NB4 (cell line): Measurements from ENCODE around the gene ITSN1.

Experiments used
- POLR2A ChIP-seq: IDR thresholded peaks from 2 replicates; pipeline ENCODE4 v1.6.1; 2011; ENCODE audit warnings: mild to moderate bottlenecking; ENCODE audit not compliant: insufficient read length; ENCODE audit errors: extremely low read depth
- TF ChIP-seq, protein P1 (sequence below): IDR thresholded peaks from one replicate; pipeline ENCODE4 v1.5.1; 2012; ENCODE audit warnings: low read depth, low read length

DNA sequence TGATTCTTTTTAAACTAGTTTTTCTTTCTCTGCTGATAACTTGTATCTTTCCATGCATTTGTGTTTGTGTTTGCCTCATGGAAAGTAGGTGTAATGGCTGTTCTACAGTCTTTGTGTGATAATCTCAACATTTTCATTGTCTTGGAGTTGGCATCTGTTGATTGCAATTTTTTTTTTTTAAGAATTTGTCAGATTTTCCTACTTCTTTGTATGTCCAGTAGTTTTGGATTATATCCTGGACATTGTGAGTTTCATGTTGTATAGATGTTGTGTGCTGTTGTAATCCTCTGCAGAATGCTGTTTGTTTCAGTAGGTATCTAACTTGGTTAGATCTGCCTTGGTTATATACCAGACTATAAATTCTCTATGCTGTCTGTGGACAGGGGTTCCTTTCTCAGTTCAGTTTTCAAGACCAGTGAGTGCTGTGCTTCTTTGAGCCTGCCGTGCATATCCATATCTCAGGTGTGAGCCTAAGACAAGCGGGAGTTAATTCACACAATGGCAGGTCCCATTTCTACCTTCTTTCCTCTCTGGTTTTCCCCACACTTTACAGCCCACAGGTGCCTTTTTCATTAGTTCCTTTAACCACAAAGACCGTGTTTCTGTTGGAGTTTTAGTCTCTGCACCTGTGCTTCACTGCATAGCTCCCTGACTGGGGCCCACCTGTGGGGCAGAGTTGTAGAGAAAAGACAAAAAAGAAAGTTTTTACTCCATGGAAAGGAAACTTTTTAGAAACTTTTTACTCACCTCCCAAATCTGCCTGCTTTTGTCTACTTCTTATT, 69.9 kb downstream of the ITSN1 start:
- TF ChIP-seq, protein P1, sequence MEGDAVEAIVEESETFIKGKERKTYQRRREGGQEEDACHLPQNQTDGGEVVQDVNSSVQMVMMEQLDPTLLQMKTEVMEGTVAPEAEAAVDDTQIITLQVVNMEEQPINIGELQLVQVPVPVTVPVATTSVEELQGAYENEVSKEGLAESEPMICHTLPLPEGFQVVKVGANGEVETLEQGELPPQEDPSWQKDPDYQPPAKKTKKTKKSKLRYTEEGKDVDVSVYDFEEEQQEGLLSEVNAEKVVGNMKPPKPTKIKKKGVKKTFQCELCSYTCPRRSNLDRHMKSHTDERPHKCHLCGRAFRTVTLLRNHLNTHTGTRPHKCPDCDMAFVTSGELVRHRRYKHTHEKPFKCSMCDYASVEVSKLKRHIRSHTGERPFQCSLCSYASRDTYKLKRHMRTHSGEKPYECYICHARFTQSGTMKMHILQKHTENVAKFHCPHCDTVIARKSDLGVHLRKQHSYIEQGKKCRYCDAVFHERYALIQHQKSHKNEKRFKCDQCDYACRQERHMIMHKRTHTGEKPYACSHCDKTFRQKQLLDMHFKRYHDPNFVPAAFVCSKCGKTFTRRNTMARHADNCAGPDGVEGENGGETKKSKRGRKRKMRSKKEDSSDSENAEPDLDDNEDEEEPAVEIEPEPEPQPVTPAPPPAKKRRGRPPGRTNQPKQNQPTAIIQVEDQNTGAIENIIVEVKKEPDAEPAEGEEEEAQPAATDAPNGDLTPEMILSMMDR = no peak
- TF ChIP-seq POLR2A = no peak
